SIG-M5 (cell line): ENCODE data around the gene SUN2.

Source experiments
- DNase-seq: peaks from one replicate; lab custom pipeline; 2025; lab: John Stamatoyannopoulos, UW

SUN2 gene

DNA sequence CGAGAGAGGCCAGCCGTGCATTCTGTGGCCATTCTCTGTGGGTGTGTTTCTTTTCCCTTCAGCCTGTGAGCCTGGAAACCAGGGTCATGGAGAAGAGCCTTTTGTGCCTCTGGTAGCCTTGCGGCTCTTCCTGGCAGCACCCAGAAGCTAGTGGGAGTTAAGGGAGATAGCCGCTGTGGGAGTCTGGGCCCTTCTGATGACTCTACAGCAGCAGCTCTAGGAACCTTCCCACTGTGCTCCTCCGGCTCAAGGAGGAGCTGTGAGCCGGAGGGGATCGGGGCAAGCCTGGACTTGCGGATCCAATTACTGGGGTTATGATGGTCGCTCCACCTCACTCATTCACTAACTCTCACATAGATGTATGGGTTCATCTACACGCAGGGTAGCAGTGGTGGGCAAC is 39.5 kb downstream of the SUN2 start:
- no peak for DNase-seq

- DNase-seq: no peak
Measured at GRCh38 chr22:38715852-38716251, 39.9 kb downstream of the SUN2 start.

GRCh38 chr22:38715176-38715764 is 40.5 kb downstream of the SUN2 start:
- no peak for DNase-seq

DNA sequence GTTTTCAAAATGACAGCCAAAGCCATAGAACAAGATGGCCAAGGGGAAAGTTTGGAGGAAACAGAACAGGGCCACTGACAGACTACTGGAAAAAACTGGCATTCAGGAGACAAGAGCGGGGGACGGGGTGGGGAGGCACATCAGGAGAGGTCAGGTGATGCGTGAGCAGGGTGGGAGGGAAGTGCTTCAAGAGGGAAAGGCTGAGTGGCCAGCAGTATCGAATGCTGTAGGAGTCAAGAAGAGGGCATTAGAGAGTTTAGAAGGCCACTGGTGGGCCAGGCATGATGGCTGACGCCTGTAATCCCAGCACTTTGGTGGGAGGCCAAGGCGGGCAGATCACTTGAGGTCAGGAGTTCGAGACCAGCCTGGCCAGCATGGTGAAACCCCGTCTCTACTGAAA is 41.9 kb downstream of the SUN2 start:
- no peak for DNase-seq

- no peak for DNase-seq
Measured at GRCh38 chr22:38712486-38713207, 43.2 kb downstream of the SUN2 start.

- DNase-seq: no peak
Measured at GRCh38 chr22:38710866-38711265, 44.9 kb downstream of the SUN2 start.

GRCh38 chr22:38710351-38710750 is 45.4 kb downstream of the SUN2 start:
- DNase-seq: no peak

DNA sequence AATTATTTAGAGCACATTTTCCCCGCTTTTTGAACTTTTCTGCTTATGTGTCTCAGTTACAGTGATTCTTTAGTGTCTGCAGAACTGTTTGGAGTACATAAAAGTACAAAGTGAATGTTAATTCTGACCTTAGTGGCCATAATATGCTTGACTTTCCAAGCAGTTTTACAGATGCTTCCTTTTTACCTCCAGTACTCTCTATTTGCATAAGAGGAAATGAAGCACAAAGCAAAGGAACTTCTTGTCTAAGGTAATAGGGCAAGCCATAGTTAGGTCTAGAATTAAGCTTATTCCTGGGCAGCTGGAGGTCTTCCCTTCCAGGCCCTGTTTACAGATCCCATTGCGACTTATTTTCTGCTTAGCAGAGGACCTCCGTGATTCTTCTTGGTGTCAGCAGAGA is 46.5 kb downstream of the SUN2 start:
- no peak for DNase-seq

DNA sequence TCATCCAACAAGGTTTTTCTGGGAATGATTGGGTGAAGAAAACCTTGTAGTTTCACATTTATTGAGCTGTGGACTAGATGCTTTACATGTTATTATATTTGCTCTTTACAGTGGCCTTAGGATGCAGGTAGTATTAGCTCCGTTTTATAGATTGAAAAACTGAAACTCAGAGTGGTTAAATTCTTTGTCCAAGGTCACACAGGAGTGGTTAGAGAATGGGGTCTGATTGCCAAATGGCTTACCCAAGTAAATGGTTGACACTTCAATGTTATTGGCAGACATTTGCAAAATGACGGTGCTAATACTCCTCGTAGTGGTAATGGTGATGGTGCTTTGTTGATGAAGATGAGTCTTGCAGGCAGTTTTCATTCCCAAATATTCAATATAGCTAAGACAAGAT is 47.8 kb downstream of the SUN2 start:
- DNase-seq: no peak

- DNase-seq: no peak
Measured at GRCh38 chr22:38707346-38707745, 48.5 kb downstream of the SUN2 start.

GRCh38 chr22:38706901-38707195 is 49.0 kb downstream of the SUN2 start:
- no peak for DNase-seq

- DNase-seq: no peak
Measured at GRCh38 chr22:38706101-38706900, 49.5 kb downstream of the SUN2 start.

DNA sequence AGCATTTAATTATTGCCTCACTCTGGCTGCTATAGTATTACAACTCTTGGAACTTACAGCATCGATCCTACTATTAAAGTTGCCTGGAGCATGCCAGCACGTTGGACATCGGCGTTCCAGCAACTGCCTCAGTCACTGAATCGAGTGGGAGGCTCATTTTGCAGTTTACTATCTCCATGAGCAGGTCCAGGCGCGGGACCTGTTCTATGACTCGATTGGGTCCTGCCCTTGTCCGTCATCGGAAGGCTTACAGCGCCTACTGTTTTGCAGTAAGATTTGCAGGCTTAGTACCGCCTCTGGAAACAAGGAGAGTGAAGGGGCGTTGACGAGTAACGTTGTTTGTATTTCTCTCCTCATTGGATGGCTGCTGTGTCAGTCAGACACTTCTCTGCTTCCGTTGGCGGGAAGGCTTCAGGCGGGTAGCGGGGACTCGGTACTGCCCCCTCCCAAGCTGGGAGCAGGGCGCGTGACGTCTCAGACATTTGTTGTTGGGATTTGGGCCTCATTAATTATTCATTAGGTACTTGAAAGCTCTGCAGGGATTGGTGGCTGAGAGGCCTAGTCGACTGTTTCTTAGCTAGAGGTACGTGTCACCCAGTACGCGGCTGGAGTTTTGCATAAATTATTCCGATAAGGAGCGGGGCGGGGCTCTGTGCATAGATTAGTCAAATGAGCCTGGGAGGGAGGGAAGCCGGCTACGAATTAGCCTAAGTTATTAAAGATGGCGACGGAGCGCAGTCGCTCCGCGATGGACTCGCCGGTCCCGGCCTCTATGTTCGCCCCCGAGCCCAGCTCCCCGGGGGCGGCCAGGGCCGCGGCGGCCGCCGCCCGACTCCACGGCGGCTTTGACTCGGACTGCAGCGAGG is 50.3 kb downstream of the SUN2 start, which contains the start of gene GTPBP1:
TSS of gene GTPBP1 (plus strand) at position 710 of the 866 bp plus-strand sequence. CDS start at position 722, 12 bp downstream.
- peak; percentile 99 for DNase-seq

DNA sequence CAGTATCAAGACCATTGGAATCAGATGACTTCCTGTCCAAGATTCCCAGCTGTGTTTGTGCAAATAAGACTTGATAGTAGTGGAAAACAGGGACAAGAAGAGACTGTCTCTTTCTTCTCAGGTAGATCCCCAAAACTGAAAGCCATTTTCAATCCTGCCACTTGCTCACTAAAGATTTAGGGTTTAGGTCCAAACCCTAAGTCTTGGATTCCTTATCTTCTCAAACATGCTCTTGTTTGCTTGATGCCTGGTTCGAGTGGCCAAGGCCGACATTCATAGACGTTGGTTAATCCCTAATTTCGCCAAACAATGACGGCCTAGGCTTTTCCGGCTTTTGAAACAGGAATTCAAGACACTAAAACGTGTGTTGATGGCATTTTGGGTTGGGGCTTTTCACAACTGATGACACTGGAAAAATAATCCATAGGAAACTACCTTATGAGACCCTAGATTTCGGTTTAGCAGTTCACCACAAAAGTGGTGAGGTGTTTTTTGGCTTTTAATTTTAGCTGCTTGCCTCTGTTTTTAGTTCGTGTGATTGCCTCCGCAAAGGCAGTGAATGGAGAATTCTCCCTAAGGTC is 51.1 kb downstream of the SUN2 start:
- DNase-seq: no peak

GRCh38 chr22:38700789-38701628 is 54.8 kb downstream of the SUN2 start, which contains the start of gene JOSD1:
Gene JOSD1, minus strand, starts transcription at chr22:38700943. Its CDS starts 956 bp downstream, at chr22:38699987.
- no peak for DNase-seq

DNA sequence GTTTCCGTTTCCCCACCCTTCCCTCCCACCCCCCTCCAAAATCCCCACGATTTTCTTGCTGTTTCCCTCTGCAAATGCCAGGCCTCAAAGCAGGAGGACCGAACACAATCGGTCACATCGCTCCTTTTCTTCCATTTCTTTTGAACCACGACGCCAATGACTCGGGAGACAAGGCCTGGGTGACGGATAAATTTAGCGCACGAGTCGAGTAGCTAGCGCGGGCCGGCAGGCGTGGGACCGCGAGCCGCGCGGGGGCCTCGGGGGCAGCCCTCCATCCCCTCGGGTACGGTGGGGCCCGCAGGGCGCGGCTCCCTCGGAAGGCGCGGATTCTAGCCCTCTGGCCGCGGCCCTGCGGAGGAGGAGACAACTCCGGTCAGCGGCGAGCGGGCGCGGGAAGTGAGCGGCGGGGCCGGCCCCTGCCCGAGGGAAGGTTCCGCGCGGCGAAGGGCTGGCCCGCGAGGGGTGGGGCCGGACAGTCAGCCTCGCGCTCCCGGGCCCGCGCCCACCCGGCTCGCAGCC is 55.5 kb downstream of the SUN2 start:
- DNase-seq: no peak

DNA sequence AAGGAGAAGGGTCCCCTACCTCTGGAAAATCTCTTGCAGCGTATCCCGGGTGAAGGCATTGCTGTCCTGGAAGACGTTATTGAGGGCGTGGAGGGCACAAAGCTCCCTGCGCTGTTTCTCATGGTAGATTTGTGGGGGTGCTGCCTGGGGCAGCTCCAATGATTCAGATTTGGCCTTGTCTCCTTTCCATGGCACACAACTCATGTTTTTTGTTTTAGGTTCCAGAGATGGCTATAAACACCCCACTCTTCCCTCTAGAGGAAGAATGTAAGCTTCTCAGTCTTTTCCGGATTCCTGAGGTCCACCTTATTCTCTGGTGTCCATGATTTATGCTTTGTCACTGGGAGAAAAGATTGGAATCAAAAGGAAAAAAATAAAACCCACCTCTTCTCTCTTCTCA is 56.0 kb downstream of the SUN2 start:
- DNase-seq: no peak

GRCh38 chr22:38699143-38699542 is 56.7 kb downstream of the SUN2 start:
- no peak for DNase-seq

DNA sequence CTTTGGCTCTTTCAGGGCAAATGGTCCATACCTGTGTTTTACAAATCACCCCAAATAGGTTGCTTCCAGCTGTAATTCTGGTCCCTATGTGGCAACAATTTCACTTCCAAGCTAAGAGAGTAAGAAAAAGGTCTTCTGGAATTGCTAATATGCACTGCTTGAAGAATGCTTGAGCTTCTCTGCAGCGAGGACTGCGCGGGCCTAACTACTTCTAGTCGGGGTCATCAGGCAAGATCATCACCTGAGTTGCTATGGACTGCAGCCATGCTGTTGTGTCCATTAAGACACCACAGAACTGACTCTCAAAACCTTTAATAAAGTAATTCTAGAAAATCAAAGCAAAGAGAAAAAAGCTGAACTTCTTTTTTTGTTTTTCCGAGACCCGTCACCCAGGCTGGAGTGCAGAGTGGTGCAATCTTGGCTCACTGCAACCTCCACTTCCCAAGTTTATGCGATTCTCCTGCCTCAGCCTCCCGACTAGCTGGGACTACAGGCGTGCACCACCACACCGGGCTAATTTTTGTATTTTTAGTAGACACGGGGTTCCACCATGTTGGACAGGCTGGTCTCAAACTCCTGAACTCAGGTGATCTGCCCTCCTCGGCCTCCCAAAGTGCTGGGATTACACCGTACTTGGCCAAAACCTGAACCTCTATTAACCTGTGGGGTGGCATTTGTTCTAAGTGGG is 57.2 kb downstream of the SUN2 start:
- no peak for DNase-seq
